ENCODE results near the gene RALGPS1. TPM values are rescaled to one million over a fixed set of nuclear protein-coding genes. Genes with fewer than 3 reads are reported as not detected.

Gene RALGPS1
- total and polyA plus RNA-seq, 2 of the 13 experiments (the other 11 are each of a cell fraction or from before 2014, with no cell fraction given), result 3.7 to 6.5 TPM

GRCh38 chr9:126933334-126933980 lies 18.9 kb downstream of the RALGPS1 start (continued):
- no peak for TF ChIP-seq KLF16 (CRISPR knock-in tag; IDR thresholded peaks at IDR 0.05)
- no peak for TF ChIP-seq KDM4B (CRISPR knock-in tag; IDR thresholded peaks at IDR 0.05)
- no peak for TF ChIP-seq GABPA (IDR thresholded peaks at IDR 0.05; ENCODE audit: low read depth, low read length)
- no peak for TF ChIP-seq GABPA (CRISPR knock-in tag; IDR thresholded peaks at IDR 0.05; ENCODE audit: low read depth)
- TF ChIP-seq ZNF382 (CRISPR knock-in tag; IDR thresholded peaks at IDR 0.05; ENCODE audit: borderline replicate concordance), result no peak
- no peak for TF ChIP-seq ZBTB42 (CRISPR knock-in tag; IDR thresholded peaks at IDR 0.05)

- H3K9me3 ChIP-seq (ENCODE audit: low read length), result no peaks in the 10 kb centered on the region
- intact Hi-C loops (cut with micrococcal nuclease; ENCODE audit: unreplicated experiment) (no loop called here), in situ Hi-C loops (cut with HindIII; ENCODE audit: extremely low pct_ligation_motif_present, low pct_unique_long_range_greater_than_20kb) (no loop called here)
- no peak for DNase-seq (ENCODE audit: low spot score)
- no peak overlapping the region for H3K4me3 ChIP-seq (replicated peaks in 1 of 3; ENCODE audit: insufficient read depth in 1 of 3, low read depth in 2 of 3, low read length in 3 of 3)
- WGBS (ENCODE audit: low lambda C conversion rate), result 77% methylated on average over 7 of the region's 8 CpGs
- H3K36me3 ChIP-seq (replicated peaks in 1 of 2; ENCODE audit: control insufficient read depth in 1 of 2, insufficient read depth in 2 of 2, low read length in 2 of 2), result no peaks in the 10 kb centered on the region
- no peak overlapping the region for H3K27ac ChIP-seq (ENCODE audit: extremely low read length, insufficient read depth, low read length)
- H2AFZ ChIP-seq (ENCODE audit: low read length), result no peak overlapping the region
- BruUV-seq (replicated peaks), result no TSS peak
- no peak overlapping the region for H3K4me2 ChIP-seq (ENCODE audit: low read depth, low read length)
- no peaks in the 10 kb centered on the region for H4K20me1 ChIP-seq (ENCODE audit: insufficient read depth, low read length)
- no peak overlapping the region for H3K9ac ChIP-seq (ENCODE audit: insufficient read depth, low read depth, low read length)
- no peaks in the 10 kb centered on the region; a peak in 1 of 5 replicates for H3K27me3 ChIP-seq (ENCODE audit: control insufficient read depth in 1 of 2, insufficient read depth in 2 of 2, low read length in 2 of 2)
- ATAC-seq, result no peak
- FAIRE-seq, result no peak
- ChIA-PET CTCF (ENCODE audit: low intra/inter-chr PET ratio, low total read pairs) (no interaction called here), POLR2A (no interaction called here)
- H3K4me1 ChIP-seq (ENCODE audit: insufficient read depth, low read length), result peaks cover 18% of the 10 kb centered on the region
- no peaks in the 10 kb centered on the region for H3K79me2 ChIP-seq (ENCODE audit: insufficient read depth, low read length)
- TF ChIP-seq ZNF367 (CRISPR knock-in tag; IDR thresholded peaks at IDR 0.05; ENCODE audit: borderline replicate concordance), result no peak
- TF ChIP-seq MTF2 (CRISPR knock-in tag; IDR thresholded peaks at IDR 0.05; ENCODE audit: borderline replicate concordance), result no peak
- no peak for TF ChIP-seq ZSCAN9 (CRISPR knock-in tag; IDR thresholded peaks at IDR 0.05; ENCODE audit: borderline replicate concordance)
- no peak for TF ChIP-seq REPIN1 (CRISPR knock-in tag; IDR thresholded peaks at IDR 0.05; ENCODE audit: borderline replicate concordance, low read depth)
- no peak for TF ChIP-seq NFYB (CRISPR knock-in tag; IDR thresholded peaks at IDR 0.05)
- no peak for TF ChIP-seq NFAT5 (CRISPR knock-in tag; IDR thresholded peaks at IDR 0.05)
- TF ChIP-seq ZNF263 (CRISPR knock-in tag; IDR thresholded peaks at IDR 0.05), result no peak
- TF ChIP-seq SP1 (IDR thresholded peaks at IDR 0.05), result no peak
- TF ChIP-seq SP1 (CRISPR knock-in tag; IDR thresholded peaks at IDR 0.05), result no peak
- TF ChIP-seq PCBP1 (IDR thresholded peaks at IDR 0.05; ENCODE audit: borderline replicate concordance, low read depth, low read length), result no peak
- no peak for TF ChIP-seq ZNF251 (CRISPR knock-in tag; IDR thresholded peaks at IDR 0.05)
- no peak for TF ChIP-seq SP140L (CRISPR knock-in tag; IDR thresholded peaks at IDR 0.05; ENCODE audit: borderline replicate concordance)
- TF ChIP-seq ARID3A (IDR thresholded peaks at IDR 0.05; ENCODE audit: low read depth, low read length), result no peak
- TF ChIP-seq ZNF605 (CRISPR knock-in tag; IDR thresholded peaks at IDR 0.05), result no peak
Measured at GRCh38 chr9:126934441-126934840, 19.9 kb downstream of the RALGPS1 start.

Data from HepG2 (cell line).